NT2/D1 (cell line): Measurements from ENCODE around the gene KRT13.

Source experiments
- SUZ12 ChIP-seq: IDR thresholded peaks from 2 replicates; pipeline ENCODE4 v1.6.1; 2011; ENCODE audit not compliant: insufficient read length, insufficient read depth; ENCODE audit errors: extremely low read depth
- YY1 ChIP-seq: IDR thresholded peaks from 2 replicates; pipeline ENCODE4 v1.6.1; 2011; ENCODE audit not compliant: insufficient read length, insufficient read depth
- ZNF274 ChIP-seq: IDR thresholded peaks from 2 replicates; pipeline ENCODE4 v1.6.1; 2011; ENCODE audit warnings: mild to moderate bottlenecking, low read depth, low read length

DNA sequence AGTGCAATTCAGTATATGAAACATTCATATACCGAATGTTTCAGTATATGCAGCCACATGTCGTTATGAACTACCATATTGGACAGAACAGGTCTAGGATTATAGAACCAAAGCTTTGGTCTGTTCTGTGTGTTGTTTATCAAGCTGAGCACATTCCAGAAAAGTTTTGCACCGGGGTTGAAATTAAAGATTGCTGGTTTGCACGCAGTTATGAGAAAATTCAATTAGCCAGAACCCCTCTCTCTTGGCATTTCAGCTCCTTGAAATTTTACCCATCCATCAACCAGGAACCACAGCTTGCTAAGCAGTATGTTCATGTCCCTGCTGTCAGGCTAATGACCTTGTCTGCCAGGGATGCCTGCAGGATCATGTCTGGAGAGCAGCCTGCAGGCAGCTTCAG lies 47.7 kb downstream of the KRT13 start:
- TF ChIP-seq YY1 (no peak), SUZ12 (no peak), ZNF274 (no peak)
